ENCODE measurements around the gene SLC25A42.

DNA sequence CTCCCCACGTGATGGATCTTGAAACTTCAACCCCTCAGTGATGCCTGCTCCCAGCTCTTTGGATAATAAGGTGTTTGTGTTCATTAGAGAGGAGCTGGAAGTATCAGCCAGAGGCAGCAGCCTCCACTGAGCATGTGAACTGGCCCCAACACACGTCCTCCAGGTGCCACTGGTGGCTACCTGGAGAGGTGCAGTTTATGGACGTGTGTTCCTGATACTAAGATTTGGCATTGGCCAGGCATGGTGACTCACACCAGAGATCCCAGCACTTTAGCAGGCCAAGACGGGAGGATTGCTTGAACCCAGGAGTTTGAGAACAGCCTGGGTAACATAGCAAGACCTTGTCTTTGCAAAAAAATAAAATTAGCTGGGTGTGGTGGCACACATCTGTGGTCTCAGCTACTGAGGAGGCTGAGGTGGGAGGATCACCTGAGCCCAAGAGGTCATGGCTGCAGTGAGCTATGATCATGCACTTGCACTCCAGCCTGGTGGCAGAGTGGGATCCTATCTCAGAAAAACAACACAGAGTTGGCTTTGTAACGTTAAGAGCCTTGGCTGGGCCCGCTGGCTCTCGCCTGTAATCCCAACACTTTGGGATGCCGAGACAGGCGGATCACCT is 34.4 kb downstream of the SLC25A42 start:
- TF ChIP-seq POLR2AphosphoS5 (IDR thresholded peaks at IDR 0.05; ENCODE audit: low read depth, low read length) (no peak), POLR2A (IDR thresholded peaks at IDR 0.05; ENCODE audit: low read depth, low read length) (no peak), TAF1 (IDR thresholded peaks at IDR 0.05; ENCODE audit: low read depth, low read length) (no peak), SPI1 (IDR thresholded peaks at IDR 0.05; ENCODE audit: low read depth, low read length) (no peak)

Measured in GM12891 (cell line).